ENCODE measurements around the gene CTAG1B.

DNA sequence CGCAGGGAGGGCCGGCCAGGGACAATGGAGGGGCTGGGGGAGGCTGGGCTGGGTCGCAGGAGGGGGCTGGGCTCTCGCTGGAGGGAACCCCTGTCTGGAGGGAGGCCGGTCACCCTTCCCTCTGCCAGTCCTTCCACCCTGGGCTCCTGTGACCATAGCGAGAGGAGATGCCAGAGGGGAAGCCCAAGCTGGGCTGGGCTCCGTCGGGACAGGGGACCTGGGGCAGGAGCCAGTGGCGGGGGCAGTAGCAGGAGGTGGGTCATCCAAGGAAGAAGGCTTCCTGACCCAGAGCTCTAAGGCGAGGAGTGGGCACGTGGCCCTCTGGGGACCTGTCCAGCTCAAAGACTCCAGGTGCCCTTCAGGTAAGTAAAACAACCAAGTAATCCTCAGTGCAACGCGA, 16.9 kb downstream of the CTAG1B start:
- TF ChIP-seq, protein P1, sequence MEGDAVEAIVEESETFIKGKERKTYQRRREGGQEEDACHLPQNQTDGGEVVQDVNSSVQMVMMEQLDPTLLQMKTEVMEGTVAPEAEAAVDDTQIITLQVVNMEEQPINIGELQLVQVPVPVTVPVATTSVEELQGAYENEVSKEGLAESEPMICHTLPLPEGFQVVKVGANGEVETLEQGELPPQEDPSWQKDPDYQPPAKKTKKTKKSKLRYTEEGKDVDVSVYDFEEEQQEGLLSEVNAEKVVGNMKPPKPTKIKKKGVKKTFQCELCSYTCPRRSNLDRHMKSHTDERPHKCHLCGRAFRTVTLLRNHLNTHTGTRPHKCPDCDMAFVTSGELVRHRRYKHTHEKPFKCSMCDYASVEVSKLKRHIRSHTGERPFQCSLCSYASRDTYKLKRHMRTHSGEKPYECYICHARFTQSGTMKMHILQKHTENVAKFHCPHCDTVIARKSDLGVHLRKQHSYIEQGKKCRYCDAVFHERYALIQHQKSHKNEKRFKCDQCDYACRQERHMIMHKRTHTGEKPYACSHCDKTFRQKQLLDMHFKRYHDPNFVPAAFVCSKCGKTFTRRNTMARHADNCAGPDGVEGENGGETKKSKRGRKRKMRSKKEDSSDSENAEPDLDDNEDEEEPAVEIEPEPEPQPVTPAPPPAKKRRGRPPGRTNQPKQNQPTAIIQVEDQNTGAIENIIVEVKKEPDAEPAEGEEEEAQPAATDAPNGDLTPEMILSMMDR (conservative IDR thresholded peaks at IDR 0.05; ENCODE audit: low read length): no peak
- TF ChIP-seq EZH2phosphoT487 (IDR thresholded peaks at IDR 0.05; ENCODE audit: borderline replicate concordance, low read depth, low read length): no peak
